Heart left ventricle (tissue), 16 donors: ENCODE data around the gene MSANTD1. TPM values are rescaled to one million over a fixed set of nuclear protein-coding genes. Genes with fewer than 3 reads are reported as not detected.

Source experiments
- ATAC-seq, 4 donors: fragments of 200-7000 bp; cut with Tn5 transposase; one replicate each; pipeline ENCODE4 v1.9.1; 2020 to 2022; ENCODE audit warnings: moderate library complexity in 4 of 4, mild to moderate bottlenecking in 3 of 4, moderate number of reproducible peaks in 1 of 4
- DNase-seq, 5 donors: peaks; one replicate each; pipeline ENCODE4 v3.0.0-alpha.2; 2020
- H3K27ac ChIP-seq, 12 donors: fragments of 200-600 bp; sonication (generic) in 4 of 12; one replicate each; pipeline versions ENCODE4 v1.5.0 to v1.8.0; 2016 to 2022; ENCODE audit warnings: mild to moderate bottlenecking in 2 of 12
- H3K27me3 ChIP-seq, 9 donors: fragments of 200-600 bp; sonication (generic) in 2 of 9; one replicate each; pipeline versions ENCODE4 v1.5.1 to v1.8.0; 2016 to 2022; ENCODE audit warnings: mild to moderate bottlenecking in 3 of 9
- H3K36me3 ChIP-seq, 9 donors: fragments of 200-600 bp; sonication (generic) in 2 of 9; one replicate each; pipeline versions ENCODE4 v1.5.0 to v1.8.0; 2018 to 2022; ENCODE audit warnings: mild to moderate bottlenecking in 2 of 9
- H3K4me1 ChIP-seq, 12 donors: fragments of 200-600 bp; sonication (generic) in 4 of 12; one replicate each; pipeline versions ENCODE4 v1.5.0 to v1.8.0; 2016 to 2022; ENCODE audit warnings: mild to moderate bottlenecking in 3 of 12
- H3K4me3 ChIP-seq, 12 donors: fragments of 200-600 bp; sonication (generic) in 4 of 12; one replicate each; pipeline versions ENCODE4 v1.5.0 to v1.8.0; 2017 to 2022; ENCODE audit warnings: mild to moderate bottlenecking in 9 of 12, moderate library complexity in 4 of 12
- H3K9me3 ChIP-seq, 12 donors: fragments of 200-600 bp; sonication (generic) in 4 of 12; one replicate each; pipeline versions ENCODE4 v1.5.0 to v1.8.0; 2016 to 2022; ENCODE audit warnings: mild to moderate bottlenecking in 1 of 12
- POLR2A ChIP-seq, 2 donors: fragments of 450-650 bp; IDR thresholded peaks; one replicate each; pipeline ENCODE4 v1.6.1; 2017; ENCODE audit warnings: antibody characterized with exemption in 2 of 2, mild to moderate bottlenecking in 2 of 2, moderate library complexity in 2 of 2
- WGBS, 4 donors: extraction: QIAGEN DNeasy Blood & Tissue Kit in 2 of 4; methylation state at CpG; one replicate each; pipeline versions ENCODE4 v1.1.5 to v1.1.7; 2013 to 2018; 5-methylcytosine and 5-hydroxymethylcytosine counted together
- intact Hi-C, 10 donors: fragments of 100-400 bp; cut with DNase I; formaldehyde crosslinking; loops; one replicate each; pipeline versions ENCODE4 v1.11.1 to v1.14.2; 2022
- polyA plus RNA-seq, 2 donors: library from polyadenylated mRNA; stranded (reverse); fragments of 200-250 nt; gene quantifications; one replicate each; pipeline ENCODE4 v1.2.3, GENCODE V29; 2013
- total RNA-seq, 9 donors: library from RNA; depleted of rRNA in 2 of 9; stranded (reverse); fragments of >200 nt in 2 of 9; fragmentation: NEBNext Ultra II Directional in 3 of 9; extraction: Animal tissue kit (Norgen Biotek cat#: 25700) in 3 of 9; gene quantifications; one replicate each; pipeline versions ENCODE4 v1.1.0 to v1.2.4, GENCODE V29; 2016 to 2023
- TF ChIP-seq, protein P1 (sequence below), 12 donors: fragments of 200-600 bp; sonication (generic) in 4 of 12; IDR thresholded peaks; one replicate each; pipeline versions ENCODE4 v1.5.0 to v1.8.0; 2018 to 2022; ENCODE audit warnings: antibody characterized with exemption in 12 of 12, mild to moderate bottlenecking in 5 of 12
- donor health status: ischemic (EF 13 %, LVEDD 7.1; RV severe dilation, severe dysfunction).
- donor health status: healthy with polysubstance abuse.
- donor health status: DM: no; HTN: yes; CAD: no.
- donor health status: DM: no; HTN: no; CAD: no.
- donor health status: ischemic (EF 25% LVEDD 6.9; RV normal size, moderate dysfunction).
- donor health status: ischemic (EF 25% LVEDD 5.7; RV mildly dilated, moderate dysfunction).
- donor health status: healthy.
- donor health status: DM: yes; HTN: yes; CAD: no.
- donor health status: ischemic (EF 35%, LVEDD 5.7; RV mildly dilated, moderate dysfunction).
- donor health status: nonischemic (EF 11% LVEDD 7.7; RV severe dilation, severe dysfunction).
- donor health status: DM: yes; HTN: yes; CAD: no.
- donor health status: PGD.
- donor health status: ischemic (EF 29% LVEDD 5.4; RV normal size, mild dysfunction).
- donor health status: nonischemic (EF 23%, LVEDD 6.1; RV moderate dilation, normal function).

The MSANTD1 gene
- total and polyA plus RNA-seq, 11 donors = 0.30 to 0.93 (median 0.34) TPM; not detected in 2

- intact Hi-C loops = no loop called here
- no peak for ATAC-seq
Observed at GRCh38 chr4:3238721-3239120, 10.2 kb upstream of the MSANTD1 start.

GRCh38 chr4:3239303-3239702 is 9.7 kb upstream of the MSANTD1 start:
- DNase-seq (peak in 1 of 5 donors; percentile 43), ATAC-seq (no peak)
- peaks cover 0 to 78% (median 62%) of the 10 kb centered on the region in 9 donors for H3K36me3 ChIP-seq
- TF ChIP-seq, protein P1, sequence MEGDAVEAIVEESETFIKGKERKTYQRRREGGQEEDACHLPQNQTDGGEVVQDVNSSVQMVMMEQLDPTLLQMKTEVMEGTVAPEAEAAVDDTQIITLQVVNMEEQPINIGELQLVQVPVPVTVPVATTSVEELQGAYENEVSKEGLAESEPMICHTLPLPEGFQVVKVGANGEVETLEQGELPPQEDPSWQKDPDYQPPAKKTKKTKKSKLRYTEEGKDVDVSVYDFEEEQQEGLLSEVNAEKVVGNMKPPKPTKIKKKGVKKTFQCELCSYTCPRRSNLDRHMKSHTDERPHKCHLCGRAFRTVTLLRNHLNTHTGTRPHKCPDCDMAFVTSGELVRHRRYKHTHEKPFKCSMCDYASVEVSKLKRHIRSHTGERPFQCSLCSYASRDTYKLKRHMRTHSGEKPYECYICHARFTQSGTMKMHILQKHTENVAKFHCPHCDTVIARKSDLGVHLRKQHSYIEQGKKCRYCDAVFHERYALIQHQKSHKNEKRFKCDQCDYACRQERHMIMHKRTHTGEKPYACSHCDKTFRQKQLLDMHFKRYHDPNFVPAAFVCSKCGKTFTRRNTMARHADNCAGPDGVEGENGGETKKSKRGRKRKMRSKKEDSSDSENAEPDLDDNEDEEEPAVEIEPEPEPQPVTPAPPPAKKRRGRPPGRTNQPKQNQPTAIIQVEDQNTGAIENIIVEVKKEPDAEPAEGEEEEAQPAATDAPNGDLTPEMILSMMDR (IDR thresholded peaks at IDR 0.05) = no peak
- no peak for TF ChIP-seq POLR2A (IDR thresholded peaks at IDR 0.05)
- no peaks in the 10 kb centered on the region for H3K27me3 ChIP-seq
- no peak overlapping the region for H3K27ac ChIP-seq
- 93 to 98% (median 95%) methylated on average over 9 to 11 of the region's 11 CpGs for WGBS, 4 donors
- intact Hi-C loops = no loop called here
- peaks cover 0 to 1% (median 0%) of the 10 kb centered on the region in 12 donors for H3K4me1 ChIP-seq
- no peaks in the 10 kb centered on the region for H3K9me3 ChIP-seq
- no peak overlapping the region for H3K4me3 ChIP-seq

More at GRCh38 chr4:3238721-3239120, 10.2 kb upstream of the MSANTD1 start:
- Histone ChIP-seq H3K9me3 (no peaks in the 10 kb centered on the region), H3K27me3 (no peaks in the 10 kb centered on the region), H3K27ac (no peak overlapping the region), H3K4me3 (no peak overlapping the region), H3K36me3 (peaks cover 0 to 84% (median 68%) of the 10 kb centered on the region in 9 donors), H3K4me1 (peaks cover 0 to 4% (median 0%) of the 10 kb centered on the region in 12 donors)
- no peak for TF ChIP-seq POLR2A (IDR thresholded peaks at IDR 0.05)
- TF ChIP-seq, protein P1 (IDR thresholded peaks at IDR 0.05) = no peak
- peak in 1 of 5 donors; percentile 28 for DNase-seq
- 70 to 82% (median 77%) methylated on average over 8 to 18 of the region's 18 CpGs for WGBS, 4 donors

DNA sequence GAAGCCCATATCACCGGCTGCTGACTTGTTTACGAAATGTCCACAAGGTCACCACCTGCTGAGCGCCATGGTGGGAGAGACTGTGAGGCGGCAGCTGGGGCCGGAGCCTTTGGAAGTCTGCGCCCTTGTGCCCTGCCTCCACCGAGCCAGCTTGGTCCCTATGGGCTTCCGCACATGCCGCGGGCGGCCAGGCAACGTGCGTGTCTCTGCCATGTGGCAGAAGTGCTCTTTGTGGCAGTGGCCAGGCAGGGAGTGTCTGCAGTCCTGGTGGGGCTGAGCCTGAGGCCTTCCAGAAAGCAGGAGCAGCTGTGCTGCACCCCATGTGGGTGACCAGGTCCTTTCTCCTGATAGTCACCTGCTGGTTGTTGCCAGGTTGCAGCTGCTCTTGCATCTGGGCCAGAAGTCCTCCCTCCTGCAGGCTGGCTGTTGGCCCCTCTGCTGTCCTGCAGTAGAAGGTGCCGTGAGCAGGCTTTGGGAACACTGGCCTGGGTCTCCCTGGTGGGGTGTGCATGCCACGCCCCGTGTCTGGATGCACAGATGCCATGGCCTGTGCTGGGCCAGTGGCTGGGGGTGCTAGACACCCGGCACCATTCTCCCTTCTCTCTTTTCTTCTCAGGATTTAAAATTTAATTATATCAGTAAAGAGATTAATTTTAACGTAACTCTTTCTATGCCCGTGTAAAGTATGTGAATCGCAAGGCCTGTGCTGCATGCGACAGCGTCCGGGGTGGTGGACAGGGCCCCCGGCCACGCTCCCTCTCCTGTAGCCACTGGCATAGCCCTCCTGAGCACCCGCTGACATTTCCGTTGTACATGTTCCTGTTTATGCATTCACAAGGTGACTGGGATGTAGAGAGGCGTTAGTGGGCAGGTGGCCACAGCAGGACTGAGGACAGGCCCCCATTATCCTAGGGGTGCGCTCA is 8.7 kb upstream of the MSANTD1 start:
- H3K27ac ChIP-seq = no peak overlapping the region
- ATAC-seq (no peak), DNase-seq (no peak)
- intact Hi-C loops = no loop called here
- H3K27me3 ChIP-seq = no peaks in the 10 kb centered on the region
- H3K9me3 ChIP-seq = no peaks in the 10 kb centered on the region
- WGBS, 4 donors = 92 to 96% (median 94%) methylated on average over 28 to 29 of the region's 29 CpGs
- no peak overlapping the region for H3K4me3 ChIP-seq
- TF ChIP-seq, protein P1 (IDR thresholded peaks at IDR 0.05) = no peak
- no peak for TF ChIP-seq POLR2A (IDR thresholded peaks at IDR 0.05)
- H3K36me3 ChIP-seq = peaks cover 0 to 70% (median 52%) of the 10 kb centered on the region in 9 donors
- no peaks in the 10 kb centered on the region for H3K4me1 ChIP-seq

GRCh38 chr4:3240936-3241522 is 7.9 kb upstream of the MSANTD1 start:
- H3K4me1 ChIP-seq = no peaks in the 10 kb centered on the region
- peaks cover 0 to 62% (median 45%) of the 10 kb centered on the region in 9 donors for H3K36me3 ChIP-seq
- WGBS, 4 donors = 68 to 86% (median 85%) methylated on average over 12 to 13 of the region's 13 CpGs
- intact Hi-C loops = no loop called here
- DNase-seq (no peak), ATAC-seq (no peak)
- peak overlapping the region in 1 of 12 donors; percentile 46 for H3K27ac ChIP-seq
- H3K9me3 ChIP-seq = no peaks in the 10 kb centered on the region
- H3K27me3 ChIP-seq = no peaks in the 10 kb centered on the region
- TF ChIP-seq, protein P1 (IDR thresholded peaks at IDR 0.05) = no peak
- no peak for TF ChIP-seq POLR2A (IDR thresholded peaks at IDR 0.05)
- H3K4me3 ChIP-seq = no peak overlapping the region
